ENCODE measurements around the gene MSANTD3. TPM values are rescaled to one million over a fixed set of nuclear protein-coding genes. Genes with fewer than 3 reads are reported as not detected.

MSANTD3 gene
- total and polyA plus RNA-seq, 9 of the 15 experiments (the other 6 are each of a cell fraction or from before 2014, with no cell fraction given) = 9.4 to 28.7 (median 22.3) TPM

- peaks cover 27% of the 10 kb centered on the region for H3K36me3 ChIP-seq (ENCODE audit: control insufficient read depth, insufficient read depth, low read length)
- no peak for DNase-seq (ENCODE audit: extremely low read depth in 1 of 4, low spot score in 3 of 4)
Observed at GRCh38 chr9:100449420-100449819, 22.5 kb downstream of the MSANTD3 start.

GRCh38 chr9:100452894-100453293 is 26.0 kb downstream of the MSANTD3 start:
- BruUV-seq (replicated peaks) = no TSS peak
- ChIA-PET POLR2A (no interaction called here), CTCF (ENCODE audit: low intra/inter-chr PET ratio) (no interaction called here)
- H3K9me1 ChIP-seq (ENCODE audit: control insufficient read depth, insufficient read depth, low read length) = no peaks in the 10 kb centered on the region
- no peak overlapping the region for H3K9ac ChIP-seq (ENCODE audit: insufficient read depth in 1 of 2, low read depth in 2 of 2, low read length in 2 of 2)
- no peak overlapping the region for H3K27ac ChIP-seq (ENCODE audit: extremely low read depth, low read depth, low read length)
- no peak overlapping the region for H3K4me3 ChIP-seq
- 44% methylated on average over 2 of the region's 2 CpGs for WGBS (ENCODE audit: insufficient coverage, low coverage, missing lambda C conversion rate)
- H4K20me1 ChIP-seq (replicated peaks; ENCODE audit: control insufficient read depth, insufficient read depth, low read length) = no peaks in the 10 kb centered on the region
- intact Hi-C loops (cut with micrococcal nuclease) = no loop called here
- in situ Hi-C loops (cut with MboI) = no loop called here
- H3K27me3 ChIP-seq (ENCODE audit: control insufficient read depth in 2 of 2, insufficient read depth in 2 of 2, low read length in 2 of 2) = no peaks in the 10 kb centered on the region
- no peaks in the 10 kb centered on the region for H3K79me2 ChIP-seq (ENCODE audit: control insufficient read depth, insufficient read depth, low read length)
- peaks cover 10% of the 10 kb centered on the region for H3K36me3 ChIP-seq (ENCODE audit: control insufficient read depth, insufficient read depth, low read length)
- H2AFZ ChIP-seq (ENCODE audit: low read depth, low read length) = no peak overlapping the region
- DNase-seq (ENCODE audit: extremely low read depth in 1 of 4, low spot score in 3 of 4) (no peak), ATAC-seq (no peak), FAIRE-seq (no peak)
- no peaks in the 10 kb centered on the region for H3K4me1 ChIP-seq (replicated peaks in 1 of 2; ENCODE audit: control insufficient read depth in 2 of 2, insufficient read depth in 2 of 2, low read length in 2 of 2)
- H3K4me2 ChIP-seq (ENCODE audit: insufficient read depth, low read length) = no peak overlapping the region
- no peaks in the 10 kb centered on the region for H3K9me3 ChIP-seq (replicated peaks; ENCODE audit: control insufficient read depth, insufficient read depth, low read depth, low read length)
- TF ChIP-seq PML (IDR thresholded peaks at IDR 0.05; ENCODE audit: low read length) = no peak
- TF ChIP-seq MBD2 (IDR thresholded peaks at IDR 0.05; ENCODE audit: borderline replicate concordance, low read depth) = no peak
- no peak for TF ChIP-seq GMEB1 (CRISPR knock-in tag; IDR thresholded peaks at IDR 0.05)
- no peak for TF ChIP-seq ZNF586 (CRISPR knock-in tag; conservative IDR thresholded peaks at IDR 0.05)
- TF ChIP-seq CBX3 (IDR thresholded peaks at IDR 0.05; ENCODE audit: borderline replicate concordance in 1 of 2, low read length in 2 of 2) = peak in 1 of 2 experiments; percentile 51; a peak in 1 of 3 replicates
- TF ChIP-seq GTF2E2 (tag; IDR thresholded peaks at IDR 0.05) = no peak
- peak; percentile 26 for TF ChIP-seq RBM25 (IDR thresholded peaks at IDR 0.05; ENCODE audit: low read depth, low read length, severe bottlenecking)
- no peak for TF ChIP-seq MCM3 (IDR thresholded peaks at IDR 0.05)

More at GRCh38 chr9:100449420-100449819, 22.5 kb downstream of the MSANTD3 start:
- ChIA-PET POLR2A (no interaction called here), CTCF (ENCODE audit: low intra/inter-chr PET ratio) (no interaction called here)
- no TSS peak for BruUV-seq (replicated peaks)
- ATAC-seq (no peak), FAIRE-seq (no peak)
- WGBS (ENCODE audit: insufficient coverage, low coverage, missing lambda C conversion rate) = 77% methylated on average over 2 of the region's 2 CpGs
- H3K9ac ChIP-seq (ENCODE audit: insufficient read depth in 1 of 2, low read depth in 2 of 2, low read length in 2 of 2) = no peak overlapping the region
- no peaks in the 10 kb centered on the region for H3K9me3 ChIP-seq (replicated peaks; ENCODE audit: control insufficient read depth, insufficient read depth, low read depth, low read length)
- H4K20me1 ChIP-seq (replicated peaks; ENCODE audit: control insufficient read depth, insufficient read depth, low read length) = no peaks in the 10 kb centered on the region
- no peak overlapping the region for H3K4me2 ChIP-seq (ENCODE audit: insufficient read depth, low read length)
- in situ Hi-C loops (cut with MboI) (no loop called here), intact Hi-C loops (cut with micrococcal nuclease) (no loop called here)
- H3K4me3 ChIP-seq = no peak overlapping the region
- no peaks in the 10 kb centered on the region for H3K79me2 ChIP-seq (ENCODE audit: control insufficient read depth, insufficient read depth, low read length)
- H3K27ac ChIP-seq (ENCODE audit: extremely low read depth, low read depth, low read length) = no peak overlapping the region
- TF ChIP-seq POLR2A (conservative IDR thresholded peaks at IDR 0.05) = 0 out of 2 replicates have a peak, but pooled peaks have one; percentile 18
- TF ChIP-seq SP2 (IDR thresholded peaks at IDR 0.05; ENCODE audit: extremely low read depth, low read depth, low read length, poor library complexity, severe bottlenecking) = no peak
- TF ChIP-seq E2F1 (CRISPR knock-in tag; IDR thresholded peaks at IDR 0.05) = no peak
- TF ChIP-seq POLR3A (IDR thresholded peaks at IDR 0.05; ENCODE audit: borderline replicate concordance, extremely low read depth, insufficient read depth, insufficient read length) = no peak
- H2AFZ ChIP-seq (ENCODE audit: low read depth, low read length) = no peak overlapping the region
- no peaks in the 10 kb centered on the region for H3K27me3 ChIP-seq (ENCODE audit: control insufficient read depth in 2 of 2, insufficient read depth in 2 of 2, low read length in 2 of 2)
- H3K9me1 ChIP-seq (ENCODE audit: control insufficient read depth, insufficient read depth, low read length) = no peaks in the 10 kb centered on the region
- H3K4me1 ChIP-seq (replicated peaks in 1 of 2; ENCODE audit: control insufficient read depth in 2 of 2, insufficient read depth in 2 of 2, low read length in 2 of 2) = no peaks in the 10 kb centered on the region

All from K562 (cell line).